CD4-positive, alpha-beta T cell (primary cell): Measurements from ENCODE around the gene CFAP61. TPM values are rescaled to one million over a fixed set of nuclear protein-coding genes. Genes with fewer than 3 reads are reported as not detected.

Experiments
- ATAC-seq: fragments of 200-7000 bp; cut with Tn5 transposase; one replicate; pipeline ENCODE4 v1.10.0; 2022; ENCODE audit warnings: mild to moderate bottlenecking; ENCODE audit not compliant: poor library complexity
- CTCF ChIA-PET: fragments of 350-600 bp; sonication (Branson Sonifier 250); formaldehyde crosslinking; loops from one replicate; lab custom pipeline; 2021; ENCODE audit warnings: antibody characterized with exemption, inconsistent platforms; lab: Charles Lee
- POLR2A ChIA-PET: fragments of 350-600 bp; sonication (Branson Sonifier 250); formaldehyde crosslinking; loops from one replicate; lab custom pipeline; 2021; ENCODE audit warnings: antibody characterized with exemption, inconsistent platforms; lab: Charles Lee
- DNase-seq, 14 experiments: peaks; one replicate each; pipeline ENCODE4 v3.0.0-alpha.2; 2013 to 2020; ENCODE audit warnings: mixed read lengths in 2 of 14
- H3K27ac ChIP-seq, 2 donors: one replicate each; pipeline versions ENCODE4 v1.5.1 to v1.7.0; 2013; ENCODE audit warnings: low read length in 2 of 2, low read depth in 1 of 2, mild to moderate bottlenecking in 1 of 2
- H3K27me3 ChIP-seq, 2 experiments: 1 replicate in 1 of 2; 2 replicates in 1 of 2; pipeline versions ENCODE4 v1.6.1 to v1.7.0; 2013; ENCODE audit warnings: low read length in 2 of 2, control low read depth in 1 of 2, mild to moderate bottlenecking in 1 of 2, moderate library complexity in 1 of 2; ENCODE audit not compliant: insufficient read depth in 2 of 2, control insufficient read depth in 1 of 2
- H3K36me3 ChIP-seq: one replicate; pipeline ENCODE4 v1.6.1; 2013; ENCODE audit warnings: low read length, control low read depth; ENCODE audit not compliant: insufficient read depth
- H3K4me1 ChIP-seq: one replicate; pipeline ENCODE4 v1.6.1; 2013; ENCODE audit warnings: low read length, control low read depth; ENCODE audit not compliant: insufficient read depth
- H3K4me3 ChIP-seq: one replicate; pipeline ENCODE4 v1.5.1; 2013; ENCODE audit warnings: mild to moderate bottlenecking, low read length, moderate library complexity
- H3K9me3 ChIP-seq, 2 experiments: 1 replicate in 1 of 2; 2 replicates in 1 of 2; pipeline versions ENCODE4 v1.6.1 to v1.7.0; 2013; ENCODE audit warnings: low read length in 2 of 2, mild to moderate bottlenecking in 2 of 2, control low read depth in 1 of 2, moderate library complexity in 1 of 2; ENCODE audit not compliant: control insufficient read depth in 1 of 2, insufficient read depth in 1 of 2
- H3K27ac Mint-ChIP-seq: one replicate; pipeline ENCODE4 v1.8.0; 2020; ENCODE audit warnings: mixed read lengths
- H3K27me3 Mint-ChIP-seq: one replicate; pipeline ENCODE4 v1.8.0; 2021; ENCODE audit warnings: mixed read lengths
- H3K36me3 Mint-ChIP-seq: one replicate; pipeline ENCODE4 v1.8.0; 2021; ENCODE audit warnings: low read depth, mixed read lengths
- H3K4me1 Mint-ChIP-seq: one replicate; pipeline ENCODE4 v1.8.0; 2021; ENCODE audit warnings: low read depth, mixed read lengths
- H3K4me3 Mint-ChIP-seq: one replicate; pipeline ENCODE4 v1.8.0; 2020; ENCODE audit warnings: mild to moderate bottlenecking, mixed read lengths
- H3K9me3 Mint-ChIP-seq: one replicate; pipeline ENCODE4 v1.8.0; 2020; ENCODE audit warnings: mixed read lengths
- intact Hi-C, 2 experiments: fragments of 100-400 bp; cut with DNase I in 1 of 2; cut with micrococcal nuclease in 1 of 2; formaldehyde crosslinking; loops; one replicate each; pipeline versions ENCODE4 v1.15.1 to v1.9.0; 2023 to 2025; cut with DNase I, micrococcal nuclease
- total RNA-seq, 174 experiments: library from RNA in 2 of 174; stranded (reverse) in 2 of 174; gene quantifications; one replicate each; pipeline ENCODE4 v1.2.3 and lab custom pipeline; 2021 to 2026
- TF ChIP-seq, protein P1 (sequence below): fragments of 200-600 bp; IDR thresholded peaks from one replicate; pipeline ENCODE4 v1.8.0; 2022; ENCODE audit warnings: antibody characterized with exemption, mild to moderate bottlenecking

Gene CFAP61
- total RNA-seq, 2 experiments from 2014 or later, result not detected

DNA sequence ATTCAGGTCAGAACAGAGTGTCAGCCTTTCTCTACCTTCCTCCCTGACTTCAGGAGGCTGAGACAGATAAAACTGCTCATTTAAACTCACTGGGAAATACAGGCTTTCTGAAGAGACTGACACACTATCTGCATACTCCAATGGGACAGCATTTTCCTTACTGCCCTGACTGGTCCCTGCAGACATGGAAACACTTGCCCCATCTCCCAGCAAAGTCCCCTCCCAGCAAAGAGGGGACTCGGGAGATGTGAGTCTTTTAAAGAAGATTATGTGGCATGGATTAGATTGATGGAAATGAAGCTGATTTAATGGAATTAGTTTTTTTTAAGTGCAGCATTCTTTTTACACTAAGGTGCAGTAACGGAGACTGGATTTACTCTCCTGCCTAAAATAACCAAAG, 90.8 kb downstream of the CFAP61 start:
- Mint-ChIP-seq H3K27me3 (peaks cover 16% of the 10 kb centered on the region), H3K9me3 (peaks cover 2% of the 10 kb centered on the region), H3K36me3 (no peaks in the 10 kb centered on the region), H3K4me3 (no peak overlapping the region), H3K4me1 (no peaks in the 10 kb centered on the region), H3K27ac (no peak overlapping the region)
- Histone ChIP-seq H3K27ac (no peak overlapping the region), H3K9me3 (peaks cover 0 to 10% of the 10 kb centered on the region in 2 experiments), H3K36me3 (no peaks in the 10 kb centered on the region), H3K4me1 (no peaks in the 10 kb centered on the region), H3K27me3 (no peaks in the 10 kb centered on the region), H3K4me3 (no peak overlapping the region)
- no peak for ATAC-seq
- intact Hi-C loops, result no loop called here
- DNase-seq, result no peak
- POLR2A ChIA-PET, result no interaction called here
- TF ChIP-seq, protein P1, sequence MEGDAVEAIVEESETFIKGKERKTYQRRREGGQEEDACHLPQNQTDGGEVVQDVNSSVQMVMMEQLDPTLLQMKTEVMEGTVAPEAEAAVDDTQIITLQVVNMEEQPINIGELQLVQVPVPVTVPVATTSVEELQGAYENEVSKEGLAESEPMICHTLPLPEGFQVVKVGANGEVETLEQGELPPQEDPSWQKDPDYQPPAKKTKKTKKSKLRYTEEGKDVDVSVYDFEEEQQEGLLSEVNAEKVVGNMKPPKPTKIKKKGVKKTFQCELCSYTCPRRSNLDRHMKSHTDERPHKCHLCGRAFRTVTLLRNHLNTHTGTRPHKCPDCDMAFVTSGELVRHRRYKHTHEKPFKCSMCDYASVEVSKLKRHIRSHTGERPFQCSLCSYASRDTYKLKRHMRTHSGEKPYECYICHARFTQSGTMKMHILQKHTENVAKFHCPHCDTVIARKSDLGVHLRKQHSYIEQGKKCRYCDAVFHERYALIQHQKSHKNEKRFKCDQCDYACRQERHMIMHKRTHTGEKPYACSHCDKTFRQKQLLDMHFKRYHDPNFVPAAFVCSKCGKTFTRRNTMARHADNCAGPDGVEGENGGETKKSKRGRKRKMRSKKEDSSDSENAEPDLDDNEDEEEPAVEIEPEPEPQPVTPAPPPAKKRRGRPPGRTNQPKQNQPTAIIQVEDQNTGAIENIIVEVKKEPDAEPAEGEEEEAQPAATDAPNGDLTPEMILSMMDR, result no peak
- CTCF ChIA-PET, result no interaction called here

DNA sequence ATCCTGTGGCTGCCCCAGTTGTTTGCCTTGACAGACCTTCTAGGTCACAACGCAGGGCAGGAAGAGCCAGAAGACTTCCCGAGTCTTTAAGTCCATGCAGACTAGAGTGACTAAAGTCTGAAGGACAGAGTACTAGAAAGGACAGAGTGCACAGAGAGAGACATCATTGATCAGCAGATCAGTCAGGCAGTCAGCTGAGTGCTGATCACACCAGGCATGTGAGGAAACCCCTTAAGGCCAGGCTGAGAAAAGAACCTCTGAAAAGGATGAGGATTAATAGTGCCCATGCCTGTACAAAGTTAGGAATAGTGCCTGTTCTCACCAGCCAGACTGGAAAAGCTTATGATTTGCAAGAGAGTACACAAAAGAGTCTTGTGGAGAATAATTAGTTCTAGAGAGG, 91.3 kb downstream of the CFAP61 start:
- Mint-ChIP-seq H3K27me3 (peaks cover 20% of the 10 kb centered on the region), H3K4me1 (no peaks in the 10 kb centered on the region), H3K36me3 (no peaks in the 10 kb centered on the region), H3K9me3 (peaks cover 3% of the 10 kb centered on the region), H3K27ac (no peak overlapping the region), H3K4me3 (no peak overlapping the region)
- CTCF ChIA-PET, result no interaction called here
- Histone ChIP-seq H3K4me3 (no peak overlapping the region), H3K9me3 (peaks cover 0 to 8% of the 10 kb centered on the region in 2 experiments), H3K27me3 (no peaks in the 10 kb centered on the region), H3K4me1 (no peaks in the 10 kb centered on the region), H3K27ac (no peak overlapping the region), H3K36me3 (no peaks in the 10 kb centered on the region)
- intact Hi-C loops, result no loop called here
- no peak for ATAC-seq
- DNase-seq, result no peak
- TF ChIP-seq, protein P1, result no peak
- POLR2A ChIA-PET, result no interaction called here

DNA sequence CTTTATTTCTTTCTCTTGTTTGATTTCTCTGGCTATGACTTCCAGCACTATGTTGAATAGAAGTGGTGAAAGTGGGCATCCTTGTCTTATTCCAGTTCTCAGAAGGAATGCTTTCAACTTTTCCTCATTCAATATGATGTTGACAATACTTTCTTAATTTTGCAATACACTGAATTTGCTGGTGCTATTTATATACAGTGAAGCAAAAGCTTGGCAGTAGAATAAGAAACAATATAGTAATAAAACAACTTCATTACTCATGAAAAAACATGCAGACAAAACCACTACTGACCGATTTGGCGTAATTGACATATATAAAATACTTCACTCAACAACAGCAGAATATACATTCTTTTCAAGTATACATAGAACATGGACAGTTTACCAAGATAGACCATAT, 96.4 kb downstream of the CFAP61 start:
- CTCF ChIA-PET, result no interaction called here
- POLR2A ChIA-PET, result no interaction called here
- peaks cover 7 to 8% of the 10 kb centered on the region in 2 experiments for H3K9me3 ChIP-seq
- H3K27me3 ChIP-seq, result no peaks in the 10 kb centered on the region
- H3K27me3 Mint-ChIP-seq, result peaks cover 18% of the 10 kb centered on the region
- H3K36me3 ChIP-seq, result no peaks in the 10 kb centered on the region
- TF ChIP-seq, protein P1, result no peak
- H3K4me3 ChIP-seq, result no peak overlapping the region
- DNase-seq (no peak), ATAC-seq (no peak)
- no peaks in the 10 kb centered on the region for H3K4me1 ChIP-seq
- no peak overlapping the region for H3K27ac ChIP-seq
- no peaks in the 10 kb centered on the region for H3K36me3 Mint-ChIP-seq
- no peak overlapping the region for H3K27ac Mint-ChIP-seq
- no peak overlapping the region for H3K4me3 Mint-ChIP-seq
- H3K9me3 Mint-ChIP-seq, result peaks cover 5% of the 10 kb centered on the region
- H3K4me1 Mint-ChIP-seq, result no peaks in the 10 kb centered on the region
- intact Hi-C loops, result no loop called here
